Cardiac fibroblast (primary cell): ENCODE data around the gene SARM1.

Source experiments
- DNase-seq, 2 donors: peaks; one replicate each; pipeline versions ENCODE4 v3.0.0 to v3.0.0-alpha.2; 2010; ENCODE audit warnings: low read depth in 2 of 2
- H3K4me3 ChIP-seq, 2 donors: replicated peaks in 1 of 2; 1 replicate in 1 of 2; 2 replicates in 1 of 2; pipeline ENCODE4 v1.5.1; 2011; ENCODE audit warnings: low read depth in 2 of 2, low read length in 2 of 2, mild to moderate bottlenecking in 2 of 2, moderate library complexity in 1 of 2
- CTCF ChIP-seq: IDR thresholded peaks from one replicate; pipeline ENCODE4 v1.5.1; 2011; ENCODE audit warnings: low read depth, mild to moderate bottlenecking, low read length, inconsistent platforms

The SARM1 gene

GRCh38 chr17:28372203-28372944, 880 bp downstream of the SARM1 start:
- peak overlapping the region; percentile 41 to 63 for H3K4me3 ChIP-seq
- peak; percentile 36 to 39 for DNase-seq
- no peak for TF ChIP-seq CTCF

- peak overlapping the region in 1 of 2 donors; percentile 63 for H3K4me3 ChIP-seq
- no peak for DNase-seq
- no peak for TF ChIP-seq CTCF
Observed at GRCh38 chr17:28372945-28373274, 1.4 kb downstream of the SARM1 start.

GRCh38 chr17:28379814-28380801, 8.6 kb downstream of the SARM1 start:
- DNase-seq = peak; percentile 47 to 63
- no peak for TF ChIP-seq CTCF
- H3K4me3 ChIP-seq = no peak overlapping the region

- no peak for TF ChIP-seq CTCF
- no peak overlapping the region for H3K4me3 ChIP-seq
- DNase-seq = no peak
Observed at GRCh38 chr17:28381141-28381825, 9.8 kb downstream of the SARM1 start.

- TF ChIP-seq CTCF = no peak
- DNase-seq = no peak
- H3K4me3 ChIP-seq = peak overlapping the region in 1 of 2 donors; percentile 17
Observed at GRCh38 chr17:28384281-28385036, 13.0 kb downstream of the SARM1 start.

- DNase-seq = no peak
- TF ChIP-seq CTCF = no peak
- H3K4me3 ChIP-seq = no peak overlapping the region
Observed at GRCh38 chr17:28385037-28385400, 13.5 kb downstream of the SARM1 start.
